Measurements from ENCODE around the gene LILRB5. TPM values are rescaled to one million over a fixed set of nuclear protein-coding genes. Genes with fewer than 3 reads are reported as not detected.

The LILRB5 gene
- total RNA-seq, 1 experiment from 2014 or later: not detected

GRCh38 chr19:54209058-54209810 lies 47.8 kb downstream of the LILRB5 start:
- Histone ChIP-seq H3K79me2 (ENCODE audit: insufficient read depth, low read length) (peaks cover 38% of the 10 kb centered on the region), H3K9me3 (ENCODE audit: control insufficient read depth in 1 of 2, insufficient read depth in 1 of 2, low read depth in 1 of 2, low read length in 2 of 2) (no peaks in the 10 kb centered on the region), H3K36me3 (ENCODE audit: control insufficient read depth in 1 of 2, insufficient read depth in 2 of 2, low read length in 2 of 2) (peaks cover 31 to 41% of the 10 kb centered on the region in 2 experiments; a peak in 3 of 4 replicates), H4K20me1 (ENCODE audit: insufficient read depth) (peaks cover 46% of the 10 kb centered on the region; the same call in 1 of the 2 replicates), H3K4me3 (replicated peaks in 1 of 2; ENCODE audit: low read depth in 1 of 2, low read length in 2 of 2) (no peak overlapping the region), H3K27ac (ENCODE audit: low read depth, low read length) (peak overlapping the region; percentile 53), H3K4me1 (ENCODE audit: control insufficient read depth in 1 of 2, insufficient read depth in 2 of 2, low read length in 2 of 2) (peaks cover 9 to 39% of the 10 kb centered on the region in 2 experiments; a peak in 3 of 4 replicates), H3K9me2 (ENCODE audit: insufficient read depth) (no peaks in the 10 kb centered on the region), H3K27me3 (ENCODE audit: insufficient read depth, low read length) (no peaks in the 10 kb centered on the region), H3K9ac (ENCODE audit: low read length) (peak overlapping the region; percentile 20), H2AFZ (ENCODE audit: low read depth, low read length, poor library complexity, severe bottlenecking) (no peak overlapping the region), H3K4me2 (ENCODE audit: low read length) (peak overlapping the region; percentile 5; the same call in 1 of the 2 replicates)
- CTCF ChIA-PET: interaction anchor here (1.5 kb wide), 1 partner anchor 72 kb away, joined by 3 read pairs; the partner anchor contains the start of gene CNOT3
- ATAC-seq: peak; percentile 47
- RAD21 ChIA-PET (ENCODE audit: low non-redundant PET in 1 of 2, low total read pairs in 2 of 2, uncharacterized antibody in 2 of 2, unreplicated experiment in 2 of 2): no interaction called here
- BruUV-seq (replicated peaks): no TSS peak
- no peak for DNase-seq (ENCODE audit: low read depth, low spot score)
- TF ChIP-seq EZH2 (IDR thresholded peaks at IDR 0.05): no peak
- TF ChIP-seq POLR2AphosphoS5 (IDR thresholded peaks at IDR 0.05; ENCODE audit: low read depth, low read length): peak; percentile 38; the same call in 1 of the 2 replicates
- POLR2A ChIA-PET: interaction anchor here (1.4 to 2.0 kb wide), 3 partner anchors 8 to 18 kb away, joined by 3 to 9 read pairs (median 5); partner anchors contain the start of gene TSEN34
- intact Hi-C loops (cut with micrococcal nuclease): no loop called here

GRCh38 chr19:54208784-54209057 lies 48.4 kb downstream of the LILRB5 start:
- peaks cover 50% of the 10 kb centered on the region; the same call in 1 of the 2 replicates for H4K20me1 ChIP-seq (ENCODE audit: insufficient read depth)
- peaks cover 33 to 45% of the 10 kb centered on the region in 2 experiments for H3K36me3 ChIP-seq (ENCODE audit: control insufficient read depth in 1 of 2, insufficient read depth in 2 of 2, low read length in 2 of 2)
- H3K9ac ChIP-seq (ENCODE audit: low read length): no peak overlapping the region
- no peaks in the 10 kb centered on the region for H3K9me2 ChIP-seq (ENCODE audit: insufficient read depth)
- peaks cover 43% of the 10 kb centered on the region for H3K79me2 ChIP-seq (ENCODE audit: insufficient read depth, low read length)
- TF ChIP-seq RAD21 (IDR thresholded peaks at IDR 0.05; ENCODE audit: low read depth): no peak
- peak; percentile 8 for TF ChIP-seq POLR2A (IDR thresholded peaks at IDR 0.05; ENCODE audit: borderline replicate concordance, extremely low read depth, insufficient read depth, insufficient read length)
- no peak for TF ChIP-seq EZH2 (IDR thresholded peaks at IDR 0.05)
- POLR2A ChIA-PET: interaction anchor here (1.0 kb wide), 1 partner anchor 18 kb away, joined by 3 read pairs; the partner anchor contains the start of gene TSEN34
- H2AFZ ChIP-seq (ENCODE audit: low read depth, low read length, poor library complexity, severe bottlenecking): no peak overlapping the region
- peaks cover 9 to 41% of the 10 kb centered on the region in 2 experiments; a peak in 3 of 4 replicates for H3K4me1 ChIP-seq (ENCODE audit: control insufficient read depth in 1 of 2, insufficient read depth in 2 of 2, low read length in 2 of 2)
- CTCF ChIA-PET: interaction anchor here (1.5 kb wide), 1 partner anchor 72 kb away, joined by 3 read pairs; the partner anchor contains the start of gene CNOT3
- no TSS peak for BruUV-seq (replicated peaks)
- RAD21 ChIA-PET (ENCODE audit: low non-redundant PET in 1 of 2, low total read pairs in 2 of 2, uncharacterized antibody in 2 of 2, unreplicated experiment in 2 of 2): no interaction called here
- no peaks in the 10 kb centered on the region for H3K27me3 ChIP-seq (ENCODE audit: insufficient read depth, low read length)
- intact Hi-C loops (cut with micrococcal nuclease): no loop called here
- H3K4me3 ChIP-seq (replicated peaks in 1 of 2; ENCODE audit: low read depth in 1 of 2, low read length in 2 of 2): no peak overlapping the region
- H3K4me2 ChIP-seq (ENCODE audit: low read length): no peak overlapping the region
- DNase-seq (ENCODE audit: low read depth, low spot score) (no peak), ATAC-seq (peak; percentile 37)
- no peak overlapping the region for H3K27ac ChIP-seq (ENCODE audit: low read depth, low read length)
- no peaks in the 10 kb centered on the region for H3K9me3 ChIP-seq (ENCODE audit: control insufficient read depth in 1 of 2, insufficient read depth in 1 of 2, low read depth in 1 of 2, low read length in 2 of 2)

All from HCT116 (cell line).